ENCODE data around the gene MUTYH.
"Not testable (repeated sequence)": the region's sequence is repeated elsewhere in the genome, so short reads cannot be mapped to it uniquely, and the experiment has no call there.

MUTYH gene

DNA sequence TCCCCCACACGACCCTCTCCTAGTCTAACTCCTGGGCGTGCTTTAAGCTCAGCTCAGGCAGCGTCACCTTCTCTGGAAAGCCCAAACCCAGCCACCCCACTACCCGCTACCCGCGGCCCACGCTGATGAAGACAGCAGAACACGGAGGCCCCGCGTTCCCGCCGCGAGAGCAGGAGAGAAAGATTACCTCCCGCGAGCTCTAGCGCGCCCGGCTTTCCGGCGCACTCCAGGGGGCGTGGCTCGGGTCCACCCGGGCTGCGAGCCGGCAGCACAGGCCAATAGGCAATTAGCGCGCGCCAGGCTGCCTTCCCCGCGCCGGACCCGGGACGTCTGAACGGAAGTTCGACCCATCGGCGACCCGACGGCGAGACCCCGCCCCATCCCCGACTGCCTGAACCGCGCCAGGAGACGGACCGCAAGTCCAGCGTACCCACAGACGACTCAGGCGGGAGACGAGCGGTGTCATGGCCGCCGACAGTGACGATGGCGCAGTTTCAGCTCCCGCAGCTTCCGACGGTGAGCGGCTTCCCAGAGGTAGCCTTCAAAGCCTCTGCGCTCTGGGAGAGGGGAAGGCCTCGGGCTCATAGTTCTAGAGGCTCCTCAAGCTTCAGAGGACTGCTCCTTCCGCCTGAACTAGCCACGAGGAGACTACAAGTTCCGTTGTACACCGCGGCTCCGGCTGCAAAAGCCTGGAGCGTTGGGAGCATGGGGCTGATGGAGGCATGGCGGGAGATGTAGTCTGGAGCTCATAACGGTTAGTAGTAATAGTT, at the start of gene MUTYH, which contains the start of gene TOE1:
MUTYH (minus strand) TSS at position 652 of the 770 bp plus-strand sequence. CDS start 5,935 bp downstream, outside the sequence.
TOE1 (plus strand) TSS at position 382 of the 770 bp plus-strand sequence; CDS start at position 465, 83 bp downstream.
- peak; percentile 90 for DNase-seq (ENCODE audit: low spot score)

GRCh38 chr1:45386219-45386618, 46.0 kb upstream of the MUTYH start:
- DNase-seq (ENCODE audit: low spot score), result no peak

DNA sequence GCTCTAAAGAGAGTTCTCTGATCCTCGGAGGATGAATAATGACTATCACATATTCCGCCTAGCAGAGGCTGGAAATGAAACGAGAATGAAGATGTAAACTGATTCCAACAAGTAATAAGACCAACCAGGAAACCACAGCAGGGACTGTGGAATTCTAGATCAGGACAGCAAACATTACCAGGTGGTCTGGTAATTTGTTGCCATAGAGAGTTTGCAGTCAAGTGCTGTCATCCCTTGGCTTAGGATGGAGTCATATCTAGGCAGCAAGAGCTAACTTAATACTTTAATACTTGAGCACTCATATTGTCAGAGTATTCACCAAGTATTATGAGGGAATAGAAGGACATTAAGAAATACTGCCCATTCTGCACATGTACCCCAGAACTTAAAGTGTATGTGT, 45.1 kb upstream of the MUTYH start:
- no peak for DNase-seq (ENCODE audit: low spot score)

DNA sequence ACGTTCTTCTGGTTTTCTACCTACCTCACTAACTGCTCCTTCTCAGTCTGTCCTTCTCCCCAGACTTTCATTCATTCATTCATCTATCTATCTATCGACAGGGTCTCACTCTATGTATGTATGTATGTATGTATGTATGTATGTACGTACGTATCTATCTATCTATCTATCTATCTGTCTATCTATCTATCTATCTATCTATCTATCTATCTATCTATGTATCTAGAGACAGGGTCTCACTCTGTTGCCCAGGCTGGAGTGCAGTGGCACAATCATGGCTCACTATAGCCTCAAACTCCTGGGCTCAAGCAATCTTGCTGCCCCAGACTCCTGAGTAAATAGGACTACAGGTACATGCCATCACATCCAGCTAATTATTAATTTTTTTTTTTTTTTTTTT, 44.0 kb upstream of the MUTYH start:
- DNase-seq (ENCODE audit: low spot score), result not testable (repeated sequence)

- no peak for DNase-seq (ENCODE audit: low spot score)
Measured at GRCh38 chr1:45383191-45383590, 43.0 kb upstream of the MUTYH start.

- no peak for DNase-seq (ENCODE audit: low spot score)
Measured at GRCh38 chr1:45381243-45381642, 41.0 kb upstream of the MUTYH start.

DNA sequence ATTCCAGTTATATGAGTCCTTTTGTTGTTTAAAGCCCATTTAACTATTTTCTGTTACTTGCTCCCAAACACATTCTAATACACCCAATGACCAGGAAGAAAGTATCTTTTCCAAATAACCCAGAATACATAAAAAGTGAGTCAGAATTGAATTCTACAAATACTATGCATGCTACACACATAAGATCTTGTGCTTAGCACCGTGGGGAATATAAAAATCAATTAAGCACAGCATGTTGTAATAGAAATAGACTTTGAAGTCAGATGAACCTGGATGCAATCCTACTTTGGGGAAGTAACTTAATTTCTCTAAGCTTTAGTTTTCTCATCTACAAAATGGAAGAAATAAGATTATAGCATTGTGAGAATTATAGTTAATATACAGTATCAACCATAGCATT, 40.5 kb upstream of the MUTYH start:
- DNase-seq (ENCODE audit: low spot score), result no peak

GRCh38 chr1:45380125-45380524, 39.9 kb upstream of the MUTYH start:
- no peak for DNase-seq (ENCODE audit: low spot score)

DNA sequence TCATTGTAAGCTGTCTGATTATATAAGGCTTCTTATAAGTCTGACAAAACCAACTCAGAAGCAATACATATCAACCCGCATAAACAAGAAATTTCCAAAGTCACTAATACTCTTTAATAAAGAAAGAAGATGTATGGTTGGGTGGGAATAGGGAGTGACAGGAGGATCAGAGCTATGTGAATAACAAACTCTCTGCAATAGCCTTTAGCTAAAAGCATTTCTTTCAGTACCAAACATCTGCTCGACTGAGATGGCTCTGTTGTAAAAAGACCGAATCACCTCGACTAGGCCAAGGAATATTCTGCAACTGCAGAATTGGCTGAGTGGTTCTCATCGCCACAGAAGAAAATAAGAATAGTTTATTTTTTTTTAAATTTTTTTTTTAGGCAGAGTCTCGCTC, 39.3 kb upstream of the MUTYH start:
- DNase-seq (ENCODE audit: low spot score), result no peak

GRCh38 chr1:45378184-45378583, 37.9 kb upstream of the MUTYH start:
- DNase-seq (ENCODE audit: low spot score), result no peak

GRCh38 chr1:45375104-45376090, 35.2 kb upstream of the MUTYH start:
- no peak for DNase-seq (ENCODE audit: low spot score)

GRCh38 chr1:45373573-45373972, 33.3 kb upstream of the MUTYH start:
- DNase-seq (ENCODE audit: low spot score), result no peak

- DNase-seq (ENCODE audit: low spot score), result no peak
Measured at GRCh38 chr1:45370575-45370974, 30.3 kb upstream of the MUTYH start.

GRCh38 chr1:45365051-45365450, 24.8 kb upstream of the MUTYH start:
- peak; percentile 89 for DNase-seq (ENCODE audit: low spot score)

DNA sequence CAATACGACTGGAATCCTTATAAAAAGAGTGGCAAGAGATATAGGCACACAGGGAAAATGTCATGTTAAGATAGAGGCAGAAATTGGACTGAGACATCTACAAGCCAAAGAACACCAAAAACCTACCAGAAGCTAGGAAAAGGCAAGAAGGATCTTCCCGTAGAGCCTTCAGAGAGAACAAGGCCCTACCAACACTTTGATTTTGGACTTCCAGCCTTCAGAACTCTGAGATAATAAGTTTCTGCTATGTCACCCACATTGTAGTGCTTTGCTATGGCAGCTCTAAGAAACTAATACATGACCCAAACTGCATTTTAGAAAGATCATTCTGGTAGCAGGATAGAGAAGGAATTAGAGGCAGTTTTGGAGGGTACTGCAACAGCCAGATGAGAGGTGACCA, 24.1 kb upstream of the MUTYH start:
- no peak for DNase-seq (ENCODE audit: low spot score)

DNA sequence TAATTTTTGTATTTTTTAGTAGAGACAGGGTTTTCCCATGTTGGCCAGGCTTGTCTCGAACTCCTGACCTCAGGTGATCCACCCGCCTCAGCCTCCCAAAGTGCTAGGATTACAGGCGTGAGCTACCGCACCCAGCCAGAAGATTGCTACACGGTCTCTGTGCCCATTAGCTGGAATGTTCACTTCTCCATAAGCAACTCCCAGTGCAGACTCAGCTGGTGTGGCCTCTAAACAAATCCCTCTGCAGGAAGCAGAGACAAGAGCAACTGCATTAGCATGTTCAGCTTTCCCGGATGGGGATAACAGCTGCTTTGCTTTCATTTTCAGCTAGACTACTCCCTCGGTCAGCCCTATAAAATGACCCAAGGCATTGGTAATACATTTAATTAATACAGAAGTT, 20.7 kb upstream of the MUTYH start:
- peak; percentile 78 for DNase-seq (ENCODE audit: low spot score)

GRCh38 chr1:45359882-45360513, 19.8 kb upstream of the MUTYH start:
- DNase-seq (ENCODE audit: low spot score), result peak; percentile 89

DNA sequence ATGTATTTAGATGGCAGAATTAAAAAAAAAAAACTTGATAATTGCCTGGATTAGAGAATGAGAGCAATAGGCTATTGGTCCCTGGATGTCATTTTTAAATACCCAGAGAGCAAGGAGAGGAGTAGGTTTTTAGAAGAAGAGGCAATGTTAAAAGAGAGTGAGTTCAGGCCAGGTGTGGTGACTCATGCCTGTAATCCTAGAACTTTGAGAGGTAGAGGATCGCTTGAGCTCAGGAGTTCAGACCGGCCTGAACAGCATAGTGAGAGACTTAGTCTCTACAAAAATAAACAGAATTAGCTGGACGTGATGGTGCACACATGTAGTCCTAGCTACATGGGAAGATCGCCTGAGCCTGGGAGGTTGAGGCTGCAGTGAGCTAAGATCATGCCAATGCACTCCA, 15.9 kb upstream of the MUTYH start:
- no peak for DNase-seq (ENCODE audit: low spot score)

DNA sequence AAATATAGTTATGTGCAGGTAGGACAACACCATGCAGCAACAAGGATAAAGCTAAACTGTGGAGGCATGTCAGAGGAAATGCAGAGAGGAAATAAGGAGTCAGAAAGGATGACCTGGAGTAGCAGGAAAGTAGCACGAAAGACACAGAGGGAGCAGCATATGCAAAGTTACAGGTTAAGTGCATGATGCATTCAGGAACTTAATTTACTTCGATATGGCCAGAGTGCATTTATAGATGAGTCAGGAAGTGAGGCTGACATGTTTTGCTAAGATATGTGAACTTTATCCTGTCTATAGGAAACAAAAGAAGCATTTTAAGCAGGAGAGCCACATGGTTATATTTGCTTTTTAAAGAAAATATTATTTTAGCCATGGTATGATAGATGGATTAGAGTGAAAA, 15.4 kb upstream of the MUTYH start:
- DNase-seq (ENCODE audit: low spot score), result no peak

GRCh38 chr1:45354838-45355237, 14.6 kb upstream of the MUTYH start:
- DNase-seq (ENCODE audit: low spot score), result no peak

GRCh38 chr1:45353685-45354084, 13.4 kb upstream of the MUTYH start:
- DNase-seq (ENCODE audit: low spot score), result peak; percentile 50

- no peak for DNase-seq (ENCODE audit: low spot score)
Measured at GRCh38 chr1:45351508-45351907, 11.3 kb upstream of the MUTYH start.
